DMS 273 (cell line): Measurements from ENCODE around the gene CRACR2A.

Experiments used
- DNase-seq: peaks from one replicate; lab custom pipeline; 2025; ENCODE audit not compliant: unreplicated experiment; lab: John Stamatoyannopoulos, UW

The CRACR2A gene

GRCh38 chr12:3571724-3572123, 181.2 kb downstream of the CRACR2A start:
- DNase-seq = no peak

DNA sequence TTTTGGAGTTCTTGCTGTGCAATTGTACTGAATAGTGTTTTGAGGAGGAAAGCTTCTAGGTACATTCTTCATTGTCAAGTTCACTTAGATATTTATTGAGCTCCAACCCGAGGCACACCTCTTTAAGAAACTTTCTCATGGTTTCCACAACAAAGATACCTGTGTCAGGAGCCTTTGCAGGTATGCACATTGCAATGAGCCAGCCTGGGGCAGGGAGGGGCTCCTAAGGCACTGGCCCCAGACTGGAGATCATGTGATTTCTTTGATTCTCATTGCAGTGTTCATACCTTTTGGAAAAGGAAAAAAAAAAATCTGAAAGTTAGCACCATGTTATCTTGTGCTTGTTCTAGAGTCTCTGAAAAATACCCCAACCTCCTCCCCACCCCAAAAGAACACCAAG, 181.6 kb downstream of the CRACR2A start:
- DNase-seq = no peak

DNA sequence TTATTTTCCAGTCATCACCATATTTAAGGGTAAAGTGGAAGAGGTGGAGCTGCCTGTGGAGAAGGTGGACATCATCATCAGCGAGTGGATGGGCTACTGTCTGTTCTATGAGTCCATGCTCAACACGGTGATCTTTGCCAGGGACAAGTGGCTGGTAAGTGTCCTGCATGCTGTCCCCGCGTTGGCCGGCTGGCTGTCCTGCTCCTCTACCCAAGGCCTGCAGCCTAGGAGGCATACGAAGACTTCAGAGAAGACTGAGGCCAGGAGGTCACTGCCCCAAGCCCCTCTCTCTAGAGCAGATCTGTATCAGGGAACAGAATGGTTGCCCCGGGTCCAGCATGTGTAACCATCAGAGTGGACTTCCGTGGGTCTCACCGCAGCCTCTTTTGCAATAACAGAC, 184.2 kb downstream of the CRACR2A start:
- DNase-seq = no peak

DNA sequence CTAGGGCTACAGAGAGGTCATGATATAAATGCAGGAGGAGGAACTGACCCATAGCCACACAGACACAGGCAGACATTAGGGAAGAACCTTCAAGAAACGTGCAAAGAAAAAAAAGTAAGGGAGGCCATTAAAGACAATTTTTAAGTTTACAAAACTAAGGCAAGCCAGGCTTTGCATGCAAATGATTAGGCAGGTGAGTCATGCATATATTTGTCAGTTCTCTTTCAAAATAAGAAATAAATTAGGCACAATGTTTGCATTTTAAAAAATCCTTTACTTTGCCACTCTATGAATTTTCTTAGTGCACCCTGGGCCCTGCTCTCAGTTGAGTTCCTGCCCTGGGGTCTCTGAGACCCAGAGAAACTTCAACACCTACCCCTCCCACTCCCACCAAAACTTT, 186.9 kb downstream of the CRACR2A start:
- DNase-seq = no peak
